Subcutaneous preadipocyte (primary cell): ENCODE data around the gene TM4SF20. TPM values are rescaled to one million over a fixed set of nuclear protein-coding genes. Genes with fewer than 3 reads are reported as not detected.

ENCODE experiments used
- total RNA-seq: library from RNA; depleted of rRNA; stranded (reverse); fragments of >200 nt; gene quantifications from 2 replicates; pipeline ENCODE4 v1.2.3, GENCODE V29; 2012

Gene TM4SF20, protein sequence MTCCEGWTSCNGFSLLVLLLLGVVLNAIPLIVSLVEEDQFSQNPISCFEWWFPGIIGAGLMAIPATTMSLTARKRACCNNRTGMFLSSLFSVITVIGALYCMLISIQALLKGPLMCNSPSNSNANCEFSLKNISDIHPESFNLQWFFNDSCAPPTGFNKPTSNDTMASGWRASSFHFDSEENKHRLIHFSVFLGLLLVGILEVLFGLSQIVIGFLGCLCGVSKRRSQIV
- under 0.01 TPM in 1 of 2 replicates, not detected in the other for total RNA-seq

DNA sequence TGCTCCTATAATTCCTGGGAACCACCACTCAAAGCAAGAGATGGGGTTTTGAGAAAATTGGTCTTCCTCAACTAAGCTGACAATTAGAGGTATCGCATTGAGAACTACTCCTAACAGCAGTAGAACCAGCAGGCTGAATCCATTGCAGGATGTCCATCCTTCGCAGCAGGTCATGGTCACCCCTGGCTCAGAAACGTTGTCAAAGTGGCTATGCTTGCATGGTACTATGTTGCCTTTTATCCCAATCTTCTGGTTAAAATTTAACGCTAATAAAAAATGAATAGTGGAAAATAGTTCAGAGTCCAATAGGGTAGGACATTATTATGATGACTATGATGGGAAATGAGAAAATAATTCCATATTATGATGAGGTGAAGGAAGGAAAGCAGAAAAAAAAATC is at the start of gene TM4SF20:
TM4SF20 (minus strand) TSS at position 212 of the 400 bp plus-strand sequence; CDS start at position 174, 38 bp downstream.

DNA sequence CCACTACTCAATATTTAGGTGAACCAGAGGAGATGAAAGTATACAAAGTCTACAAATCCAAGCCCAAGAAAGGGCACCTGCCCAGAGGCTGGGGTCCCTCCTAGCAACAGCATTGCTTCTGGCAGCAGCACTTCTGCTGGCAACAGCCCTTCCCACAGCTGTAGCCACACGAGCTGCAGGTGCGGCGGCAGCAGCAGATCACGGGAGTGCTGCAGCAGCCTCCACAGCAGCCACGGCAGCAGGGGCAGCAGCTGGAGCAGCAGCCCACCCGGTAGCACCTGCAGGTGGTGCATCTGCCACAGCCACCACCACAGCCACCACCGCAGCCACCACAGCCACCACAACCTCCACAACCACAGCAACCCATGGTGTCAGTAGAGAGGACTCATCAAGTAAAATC is 8.5 kb upstream of the TM4SF20 start, which contains the start of gene SCYGR1:
SCYGR1 (minus strand) TSS at position 367 of the 400 bp plus-strand sequence; CDS start at position 367, 0 bp downstream.

GRCh38 chr2:227324995-227325838 is 53.9 kb downstream of the TM4SF20 start, which contains the start of gene MFF:
Gene MFF (plus strand): TSS chr2:227325251. CDS start chr2:227330666, 5,415 bp downstream.

Other genes starting within 250 kb of the TM4SF20 start
- gene COL4A4, start 215.1 kb downstream of the TM4SF20 start, total RNA-seq: under 0.01 TPM in 2 replicates
- gene COL4A3, start 214.7 kb downstream of the TM4SF20 start, total RNA-seq: under 0.01 TPM in 2 replicates
- gene MFF, start 54.1 kb downstream of the TM4SF20 start, total RNA-seq: 77.6 and 84.1 TPM in 2 replicates
- gene SCYGR1, start 8.6 kb upstream of the TM4SF20 start, total RNA-seq: not detected in 2 replicates
- 75.0 and 103 TPM in 2 replicates for gene AGFG1, start 92.8 kb upstream of the TM4SF20 start, total RNA-seq
- gene SCYGR2, start 219.6 kb upstream of the TM4SF20 start, total RNA-seq: not detected in 2 replicates
- not detected in 2 replicates for gene SCYGR3, start 235.5 kb upstream of the TM4SF20 start, total RNA-seq
- not detected in 2 replicates for gene SCYGR4, start 238.2 kb upstream of the TM4SF20 start, total RNA-seq